ENCODE results near the gene GRID1.

Gene GRID1

DNA sequence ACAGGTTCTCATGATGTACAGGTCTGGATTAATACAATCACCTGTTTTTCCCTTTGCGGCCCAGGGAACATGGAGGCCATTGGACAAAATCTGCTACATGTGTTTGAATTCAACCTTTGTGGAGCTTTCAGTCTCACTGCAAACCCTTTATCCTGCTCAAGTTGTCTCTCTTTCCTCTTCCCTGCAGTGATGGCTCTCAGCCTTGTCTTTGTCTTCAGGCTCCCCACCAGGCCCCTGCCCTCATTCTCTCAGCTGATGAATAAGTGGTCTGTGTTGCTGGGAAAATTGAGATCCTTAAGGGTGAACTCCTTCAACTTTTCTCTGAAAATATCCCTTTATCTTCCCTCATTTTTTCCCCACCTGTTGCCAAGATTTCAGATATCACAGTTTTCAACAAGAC lies 791.2 kb downstream of the GRID1 start:
- no peak overlapping the region for H3K27ac ChIP-seq (ENCODE audit: low read length)
- H3K27me3 ChIP-seq (replicated peaks; ENCODE audit: insufficient read depth, low read length), result no peaks in the 10 kb centered on the region
- H2AFZ ChIP-seq (ENCODE audit: low read length), result no peak overlapping the region
- TF ChIP-seq EZH2 (optimal IDR thresholded peaks at IDR 0.05; ENCODE audit: low read depth, low read length) (no peak), EZH2phosphoT487 (IDR thresholded peaks at IDR 0.05; ENCODE audit: low read length) (no peak)
- TF ChIP-seq, protein P1, sequence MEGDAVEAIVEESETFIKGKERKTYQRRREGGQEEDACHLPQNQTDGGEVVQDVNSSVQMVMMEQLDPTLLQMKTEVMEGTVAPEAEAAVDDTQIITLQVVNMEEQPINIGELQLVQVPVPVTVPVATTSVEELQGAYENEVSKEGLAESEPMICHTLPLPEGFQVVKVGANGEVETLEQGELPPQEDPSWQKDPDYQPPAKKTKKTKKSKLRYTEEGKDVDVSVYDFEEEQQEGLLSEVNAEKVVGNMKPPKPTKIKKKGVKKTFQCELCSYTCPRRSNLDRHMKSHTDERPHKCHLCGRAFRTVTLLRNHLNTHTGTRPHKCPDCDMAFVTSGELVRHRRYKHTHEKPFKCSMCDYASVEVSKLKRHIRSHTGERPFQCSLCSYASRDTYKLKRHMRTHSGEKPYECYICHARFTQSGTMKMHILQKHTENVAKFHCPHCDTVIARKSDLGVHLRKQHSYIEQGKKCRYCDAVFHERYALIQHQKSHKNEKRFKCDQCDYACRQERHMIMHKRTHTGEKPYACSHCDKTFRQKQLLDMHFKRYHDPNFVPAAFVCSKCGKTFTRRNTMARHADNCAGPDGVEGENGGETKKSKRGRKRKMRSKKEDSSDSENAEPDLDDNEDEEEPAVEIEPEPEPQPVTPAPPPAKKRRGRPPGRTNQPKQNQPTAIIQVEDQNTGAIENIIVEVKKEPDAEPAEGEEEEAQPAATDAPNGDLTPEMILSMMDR (IDR thresholded peaks at IDR 0.05; ENCODE audit: low read length), result no peak
- no peaks in the 10 kb centered on the region for H3K9me2 ChIP-seq (replicated peaks; ENCODE audit: insufficient read depth, low read length)
- no peak overlapping the region for H3K9ac ChIP-seq (ENCODE audit: low read length)
- no peaks in the 10 kb centered on the region for H3K9me3 ChIP-seq (replicated peaks; ENCODE audit: insufficient read depth, low read length)
- no peak for DNase-seq
- no peaks in the 10 kb centered on the region for H4K20me1 ChIP-seq (ENCODE audit: insufficient read depth, low read length)
- H3K4me1 ChIP-seq (ENCODE audit: low read length), result no peaks in the 10 kb centered on the region
- no peaks in the 10 kb centered on the region for H3K36me3 ChIP-seq (replicated peaks; ENCODE audit: insufficient read depth, low read length)
- no peaks in the 10 kb centered on the region for H3F3A ChIP-seq (ENCODE audit: insufficient read depth, low read length)
- H3K79me2 ChIP-seq (ENCODE audit: low read length), result no peaks in the 10 kb centered on the region
- H3K4me3 ChIP-seq (ENCODE audit: low read length), result no peak overlapping the region
- no peak overlapping the region for H3K4me2 ChIP-seq (ENCODE audit: low read depth, low read length)

DNA sequence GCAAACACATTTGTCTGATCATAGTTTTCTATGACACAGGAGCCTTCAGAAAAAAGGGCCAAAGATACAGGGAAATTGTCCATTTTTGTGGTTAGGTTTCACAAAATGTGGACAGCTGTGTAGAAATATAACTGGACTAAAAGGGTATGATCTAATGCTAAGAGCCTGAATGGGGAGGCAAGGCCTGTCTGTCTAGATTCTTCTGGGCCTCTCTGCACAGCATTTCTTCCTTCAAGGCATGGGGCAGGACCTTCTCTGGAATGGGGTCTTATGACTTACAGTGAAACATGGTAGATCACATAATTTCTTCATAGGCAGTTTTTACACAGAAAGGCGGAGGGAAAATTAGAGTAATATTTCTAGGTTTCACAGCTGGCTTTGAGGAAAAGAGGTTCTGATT lies 795.7 kb downstream of the GRID1 start:
- TF ChIP-seq EZH2 (optimal IDR thresholded peaks at IDR 0.05; ENCODE audit: low read depth, low read length), result no peak
- TF ChIP-seq, protein P1 (IDR thresholded peaks at IDR 0.05; ENCODE audit: low read length), result no peak
- Histone ChIP-seq H2AFZ (ENCODE audit: low read length) (no peak overlapping the region), H3K4me2 (ENCODE audit: low read depth, low read length) (no peak overlapping the region), H4K20me1 (ENCODE audit: insufficient read depth, low read length) (no peaks in the 10 kb centered on the region), H3F3A (ENCODE audit: insufficient read depth, low read length) (no peaks in the 10 kb centered on the region), H3K4me1 (ENCODE audit: low read length) (no peaks in the 10 kb centered on the region), H3K9me2 (replicated peaks; ENCODE audit: insufficient read depth, low read length) (no peaks in the 10 kb centered on the region), H3K4me3 (ENCODE audit: low read length) (no peak overlapping the region), H3K27ac (ENCODE audit: low read length) (no peak overlapping the region), H3K79me2 (ENCODE audit: low read length) (no peaks in the 10 kb centered on the region), H3K9ac (ENCODE audit: low read length) (no peak overlapping the region), H3K36me3 (replicated peaks; ENCODE audit: insufficient read depth, low read length) (no peaks in the 10 kb centered on the region), H3K27me3 (replicated peaks; ENCODE audit: insufficient read depth, low read length) (no peaks in the 10 kb centered on the region), H3K9me3 (replicated peaks; ENCODE audit: insufficient read depth, low read length) (no peaks in the 10 kb centered on the region)
- no peak for DNase-seq

DNA sequence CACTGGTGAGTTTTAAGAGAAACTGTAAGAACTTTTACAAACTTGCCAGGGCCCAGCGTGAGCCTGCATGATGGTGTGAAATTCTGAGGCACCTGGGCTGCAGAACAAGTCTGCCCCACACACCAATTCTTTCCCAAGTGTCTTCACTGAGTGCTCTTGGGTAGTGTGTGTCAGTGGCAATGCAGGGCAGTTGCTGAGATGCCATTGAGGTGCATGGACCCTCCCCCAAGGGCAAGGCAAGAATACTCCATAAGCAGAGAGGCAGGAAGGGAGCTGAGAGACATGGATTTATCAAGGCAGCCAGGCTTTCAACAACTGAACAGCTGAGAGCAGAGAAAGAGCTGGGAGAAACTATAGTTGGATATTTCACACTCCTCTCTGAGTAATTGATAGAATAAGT lies 801.2 kb downstream of the GRID1 start:
- Histone ChIP-seq H3K9ac (ENCODE audit: low read length) (no peak overlapping the region), H3K4me2 (ENCODE audit: low read depth, low read length) (no peak overlapping the region), H3F3A (ENCODE audit: insufficient read depth, low read length) (no peaks in the 10 kb centered on the region), H2AFZ (ENCODE audit: low read length) (no peak overlapping the region), H3K36me3 (replicated peaks; ENCODE audit: insufficient read depth, low read length) (no peaks in the 10 kb centered on the region), H3K9me3 (replicated peaks; ENCODE audit: insufficient read depth, low read length) (no peaks in the 10 kb centered on the region), H3K79me2 (ENCODE audit: low read length) (no peaks in the 10 kb centered on the region), H3K4me1 (ENCODE audit: low read length) (no peaks in the 10 kb centered on the region), H3K9me2 (replicated peaks; ENCODE audit: insufficient read depth, low read length) (no peaks in the 10 kb centered on the region), H3K27ac (ENCODE audit: low read length) (no peak overlapping the region), H4K20me1 (ENCODE audit: insufficient read depth, low read length) (no peaks in the 10 kb centered on the region), H3K27me3 (replicated peaks; ENCODE audit: insufficient read depth, low read length) (no peaks in the 10 kb centered on the region), H3K4me3 (ENCODE audit: low read length) (no peak overlapping the region)
- DNase-seq, result no peak
- TF ChIP-seq EZH2phosphoT487 (IDR thresholded peaks at IDR 0.05; ENCODE audit: low read length), result no peak
- TF ChIP-seq EZH2 (optimal IDR thresholded peaks at IDR 0.05; ENCODE audit: low read depth, low read length), result no peak
- TF ChIP-seq, protein P1 (IDR thresholded peaks at IDR 0.05; ENCODE audit: low read length), result no peak
